ENCODE results near the gene MCRS1.
A peak's percentile ranks its signal among the peaks of the same experiment; 100 is the strongest.

MCRS1 gene

GRCh38 chr12:49554266-49554665, 13.7 kb downstream of the MCRS1 start:
- no peak for DNase-seq

DNA sequence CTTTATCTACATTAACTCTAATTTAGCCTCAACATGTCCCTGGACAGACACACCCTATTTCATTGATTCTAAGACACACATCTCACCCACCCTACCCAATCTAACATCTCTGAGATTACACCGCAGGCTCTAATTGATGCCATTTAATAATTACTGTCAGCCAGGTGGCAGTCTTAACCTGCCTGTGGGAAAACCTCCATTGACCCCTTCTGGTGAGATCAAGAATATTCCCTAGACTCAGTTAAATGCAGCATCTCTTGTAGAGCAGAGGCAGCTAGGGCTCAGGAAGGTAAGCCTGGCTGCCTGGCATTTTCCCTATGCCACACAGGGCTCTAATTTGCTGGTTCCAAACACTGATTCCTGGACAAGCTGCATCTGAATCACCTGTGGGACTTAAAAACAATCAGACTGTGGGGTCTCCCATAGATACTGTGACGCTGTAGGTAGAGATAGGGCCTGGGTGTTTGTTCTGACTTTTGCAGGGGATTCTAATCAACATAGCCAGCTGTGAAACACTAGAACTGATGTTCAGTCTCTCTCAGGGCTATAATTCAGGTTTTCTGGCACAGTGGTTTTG, 14.3 kb downstream of the MCRS1 start:
- DNase-seq, result peak; percentile 61

GRCh38 chr12:49552899-49553298, 15.0 kb downstream of the MCRS1 start:
- no peak for DNase-seq

GRCh38 chr12:49552425-49552824, 15.5 kb downstream of the MCRS1 start:
- DNase-seq, result no peak

DNA sequence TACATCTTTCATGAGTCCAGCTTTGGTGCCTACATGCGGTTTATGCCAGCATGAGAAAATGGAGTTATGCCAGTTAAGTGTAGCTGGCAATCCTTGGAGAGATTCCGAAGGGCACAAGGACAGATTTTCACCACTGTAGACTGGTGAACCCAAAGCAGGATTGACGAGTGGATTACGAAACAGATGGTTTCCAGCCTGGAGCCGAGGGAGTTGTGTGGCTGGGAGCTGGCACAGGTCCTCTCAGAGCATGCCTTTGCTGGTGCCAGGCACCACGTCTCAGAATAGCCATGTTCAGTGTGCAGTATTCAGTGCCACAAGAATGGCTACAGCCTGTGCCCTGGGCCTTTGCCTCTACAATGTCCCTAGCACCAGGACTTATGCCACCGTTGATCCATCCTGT, 15.9 kb downstream of the MCRS1 start:
- no peak for DNase-seq

DNA sequence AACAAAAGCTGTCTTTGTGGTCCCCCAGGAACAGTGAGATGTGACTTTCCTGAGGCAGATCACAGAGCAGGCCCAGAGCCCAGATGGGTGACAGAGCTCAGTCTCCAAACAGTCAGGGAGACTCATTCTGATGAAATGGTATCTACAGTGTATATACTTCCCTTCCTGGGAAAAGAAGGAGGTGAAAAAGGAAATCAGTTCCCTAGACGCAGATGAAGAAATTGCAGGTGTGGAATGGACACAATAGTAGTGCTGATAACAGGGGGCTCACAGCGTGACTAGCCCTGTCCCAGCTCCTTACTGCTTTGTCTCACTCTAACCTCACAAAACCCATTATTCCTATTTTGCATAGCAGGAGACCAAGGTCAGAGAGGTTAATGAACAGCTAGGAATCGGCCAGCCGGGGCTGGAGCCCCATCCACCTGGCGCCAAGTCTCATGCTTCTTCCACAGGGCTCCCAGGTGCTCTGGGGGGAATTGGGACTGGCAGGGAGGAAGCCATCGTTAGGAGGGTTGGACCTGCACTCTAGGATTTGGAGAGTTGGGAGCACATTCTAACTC, 17.2 kb downstream of the MCRS1 start:
- DNase-seq, result no peak

- peak; percentile 55 for DNase-seq
These were observed 17.9 kb downstream of the MCRS1 start for GRCh38 chr12:49549735-49550692.

- DNase-seq, result peak; percentile 76
These were observed 18.9 kb downstream of the MCRS1 start for GRCh38 chr12:49548822-49549648.

GRCh38 chr12:49548481-49548821, 19.5 kb downstream of the MCRS1 start:
- DNase-seq, result no peak

- DNase-seq, result no peak
These were observed 20.8 kb downstream of the MCRS1 start for GRCh38 chr12:49547090-49547690.

- DNase-seq, result no peak
These were observed 21.5 kb downstream of the MCRS1 start for GRCh38 chr12:49546481-49546880.

- DNase-seq, result no peak
These were observed 22.1 kb downstream of the MCRS1 start for GRCh38 chr12:49545815-49546214.

DNA sequence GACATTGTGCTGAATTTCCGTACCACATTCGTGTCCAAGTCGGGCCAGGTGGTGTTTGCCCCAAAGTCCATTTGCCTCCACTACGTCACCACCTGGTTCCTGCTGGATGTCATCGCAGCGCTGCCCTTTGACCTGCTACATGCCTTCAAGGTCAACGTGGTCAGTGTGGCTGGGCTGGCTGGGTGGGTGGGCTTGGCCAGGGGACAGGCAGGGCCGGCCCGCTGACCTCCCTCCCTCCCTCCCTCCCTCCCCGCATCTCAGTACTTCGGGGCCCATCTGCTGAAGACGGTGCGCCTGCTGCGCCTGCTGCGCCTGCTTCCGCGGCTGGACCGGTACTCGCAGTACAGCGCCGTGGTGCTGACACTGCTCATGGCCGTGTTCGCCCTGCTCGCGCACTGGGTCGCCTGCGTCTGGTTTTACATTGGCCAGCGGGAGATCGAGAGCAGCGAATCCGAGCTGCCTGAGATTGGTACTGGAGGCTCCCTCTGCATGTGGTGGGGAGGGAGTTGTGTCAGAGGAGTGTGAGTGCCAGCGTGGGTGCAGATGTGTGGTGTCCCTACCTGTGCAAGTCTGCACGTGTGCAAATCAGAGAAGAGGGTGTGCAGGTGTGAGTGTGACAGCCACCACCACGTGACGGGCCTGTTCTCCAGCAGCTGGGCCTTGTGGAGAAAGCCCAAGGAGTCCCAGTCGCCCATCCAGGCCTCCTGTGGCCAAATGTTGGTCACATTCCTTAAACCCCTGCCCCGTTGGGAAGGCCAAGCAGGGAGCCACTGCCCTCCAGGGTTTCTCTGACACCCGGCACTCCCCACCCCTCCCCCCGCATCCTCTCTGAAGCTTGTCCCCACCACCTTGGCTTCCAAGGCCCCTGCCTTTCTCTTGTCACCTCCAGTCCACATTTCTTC, 23.8 kb downstream of the MCRS1 start:
- peak; percentile 76 for DNase-seq

- DNase-seq, result peak; percentile 54
These were observed 24.6 kb downstream of the MCRS1 start for GRCh38 chr12:49543221-49543913.

GRCh38 chr12:49542592-49543160, 25.3 kb downstream of the MCRS1 start:
- peak; percentile 53 for DNase-seq

GRCh38 chr12:49541911-49542505, 25.9 kb downstream of the MCRS1 start:
- DNase-seq, result no peak

DNA sequence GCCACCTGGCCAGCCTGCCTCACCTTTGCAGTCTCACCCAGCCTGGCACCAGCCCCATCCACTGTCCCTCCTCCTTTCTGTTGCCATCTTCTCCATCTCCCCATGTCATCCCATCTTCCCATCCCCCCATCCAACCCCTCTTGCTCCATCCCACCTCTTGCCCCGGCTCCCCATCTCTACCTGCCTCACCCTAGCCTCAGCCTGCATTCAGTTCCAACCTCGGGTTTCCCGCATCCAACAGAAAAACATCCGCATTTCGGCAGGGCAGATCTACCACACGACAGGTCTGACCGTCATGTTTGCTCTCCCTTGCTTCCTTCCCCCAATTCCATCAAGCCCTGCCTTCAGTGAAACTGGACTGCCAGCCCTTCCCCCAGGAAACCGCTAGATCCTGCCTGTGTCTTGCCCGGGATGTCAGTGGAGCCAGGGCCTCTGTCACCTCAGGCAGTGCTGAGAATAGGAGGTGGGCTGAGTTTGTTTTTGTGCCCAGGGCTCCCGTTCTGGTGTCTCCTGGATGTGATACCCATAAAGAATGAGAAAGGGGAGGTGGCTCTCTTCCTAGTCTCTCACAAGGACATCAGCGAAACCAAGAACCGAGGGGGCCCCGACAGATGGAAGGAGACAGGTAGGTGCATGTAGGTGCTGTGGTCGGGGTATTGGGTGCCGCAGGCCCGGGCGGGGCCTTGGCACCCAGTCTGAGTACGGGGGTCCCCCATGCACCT, 26.6 kb downstream of the MCRS1 start:
- DNase-seq, result peak; percentile 54

DNA sequence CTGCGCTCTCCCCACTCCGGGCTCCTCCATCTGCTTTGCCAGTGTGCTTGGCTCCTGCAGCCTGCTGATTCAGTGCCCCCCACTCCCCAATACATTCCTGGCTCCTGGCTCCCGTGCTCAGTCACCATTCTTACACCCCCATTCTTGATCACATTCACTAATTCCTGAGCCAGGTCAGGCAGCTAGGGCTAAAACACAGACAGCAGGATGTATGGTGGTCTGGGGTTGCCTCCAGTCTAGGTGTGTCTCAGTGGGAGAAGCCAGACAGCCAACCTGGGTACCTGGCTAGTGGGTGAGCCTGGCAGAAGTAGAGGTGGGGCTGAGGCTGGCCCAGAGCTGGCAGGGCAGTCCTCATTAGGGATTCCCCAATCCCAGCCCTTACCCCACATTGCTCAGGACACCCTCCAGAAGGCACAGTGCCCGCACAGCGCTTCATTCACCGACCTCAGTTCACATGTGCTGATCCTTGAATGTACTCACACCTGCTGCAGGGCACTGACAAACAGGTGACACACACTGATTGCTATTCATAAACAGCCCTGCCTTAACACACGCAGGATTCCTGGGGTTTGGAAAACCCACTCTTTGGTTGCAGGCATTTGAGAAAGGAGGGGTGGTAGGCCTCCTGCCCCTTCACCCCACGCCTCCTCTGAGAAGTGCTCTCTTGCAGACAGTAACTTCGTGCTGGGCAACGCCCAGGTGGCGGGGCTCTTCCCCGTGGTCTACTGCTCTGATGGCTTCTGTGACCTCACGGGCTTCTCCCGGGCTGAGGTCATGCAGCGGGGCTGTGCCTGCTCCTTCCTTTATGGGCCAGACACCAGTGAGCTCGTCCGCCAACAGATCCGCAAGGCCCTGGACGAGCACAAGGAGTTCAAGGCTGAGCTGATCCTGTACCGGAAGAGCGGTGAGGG, 27.5 kb downstream of the MCRS1 start:
- peak; percentile 81 for DNase-seq
